A673 (cell line): ENCODE results near the gene CAMK2A. TPM values are rescaled to one million over a fixed set of nuclear protein-coding genes. Genes with fewer than 3 reads are reported as not detected.

Experiments used
- BruUV-seq: library from RNA; stranded (reverse); fragments of 400-500 nt; replicated peaks from 2 replicates; lab custom pipeline; 2021; lab: Mats Ljungman, UMichigan
- CTCF ChIA-PET: fragments of 300-600 bp; sonication (Branson Sonifier 250); formaldehyde crosslinking; loops from one replicate; lab custom pipeline; 2022; ENCODE audit warnings: antibody characterized with exemption; lab: Charles Lee
- POLR2A ChIA-PET: fragments of 300-600 bp; sonication (Branson Sonifier 250); formaldehyde crosslinking; loops from one replicate; lab custom pipeline; 2022; ENCODE audit warnings: antibody characterized with exemption; ENCODE audit not compliant: low non-redundant PET; lab: Charles Lee
- DNase-seq: peaks from one replicate; pipeline ENCODE4 v3.0.0-alpha.2; 2015; ENCODE audit warnings: low spot score
- H3K27ac ChIP-seq: fragments of 200-600 bp; sonication (generic); 2 replicates; pipeline ENCODE4 v1.5.1; 2016; ENCODE audit warnings: mixed run types, low read depth, mild to moderate bottlenecking, mixed read lengths, antibody characterized with exemption, low read length; ENCODE audit not compliant: poor library complexity, severe bottlenecking
- H3K27me3 ChIP-seq: fragments of 200-600 bp; sonication (generic); replicated peaks from 2 replicates; pipeline ENCODE4 v1.6.1; 2017; ENCODE audit warnings: mixed run types, low read depth, mild to moderate bottlenecking, mixed read lengths, antibody characterized with exemption, low read length; ENCODE audit not compliant: insufficient read depth, poor library complexity
- H3K36me3 ChIP-seq: fragments of 200-600 bp; sonication (generic); 2 replicates; pipeline ENCODE4 v1.6.1; 2016; ENCODE audit warnings: mixed run types, mild to moderate bottlenecking, mixed read lengths, antibody characterized with exemption, low read length; ENCODE audit not compliant: insufficient read depth, poor library complexity, severe bottlenecking
- H3K4me1 ChIP-seq: fragments of 200-600 bp; sonication (generic); 2 replicates; pipeline ENCODE4 v1.6.1; 2017; ENCODE audit warnings: mixed run types, mild to moderate bottlenecking, mixed read lengths, antibody characterized with exemption, low read length; ENCODE audit not compliant: insufficient read depth, poor library complexity, severe bottlenecking
- H3K4me3 ChIP-seq: fragments of 200-600 bp; sonication (generic); 2 replicates; pipeline ENCODE4 v1.5.1; 2016; ENCODE audit warnings: low read depth, mixed run types, mild to moderate bottlenecking, mixed read lengths, low read length; ENCODE audit not compliant: poor library complexity, severe bottlenecking
- H3K9me3 ChIP-seq: fragments of 200-600 bp; sonication (generic); 2 replicates; pipeline ENCODE4 v1.6.1; 2016; ENCODE audit warnings: mixed run types, low read depth, mild to moderate bottlenecking, mixed read lengths, antibody characterized with exemption, low read length; ENCODE audit not compliant: poor library complexity, severe bottlenecking
- CTCF ChIP-seq: fragments of 300-800, 200-600 bp; sonication (generic); conservative IDR thresholded peaks from 2 replicates; pipeline ENCODE4 v1.5.1; 2017; ENCODE audit warnings: low read depth, mild to moderate bottlenecking, antibody characterized with exemption, low read length, moderate library complexity, mixed read lengths
- EZH2 ChIP-seq: fragments of 200-600 bp; sonication (generic); IDR thresholded peaks from 2 replicates; pipeline ENCODE4 v1.6.1; 2017; ENCODE audit warnings: borderline replicate concordance, low read depth, mild to moderate bottlenecking, mixed read lengths, antibody characterized with exemption, low read length; ENCODE audit not compliant: poor library complexity, severe bottlenecking
- intact Hi-C: fragments of 100-400 bp; cut with micrococcal nuclease; formaldehyde crosslinking; loops from one replicate; pipeline ENCODE4 v1.10.0; 2022; ENCODE audit not compliant: unreplicated experiment
- total RNA-seq: library from RNA; stranded (reverse); gene quantifications from 2 replicates; pipeline ENCODE4 v1.2.3, GENCODE V29; 2021

The CAMK2A gene
- total RNA-seq, 1 experiment from 2014 or later, result not detected

GRCh38 chr5:150245808-150246207, 43.8 kb downstream of the CAMK2A start:
- ChIA-PET POLR2A (no interaction called here), CTCF (no interaction called here)
- H3K27ac ChIP-seq, result no peak overlapping the region
- BruUV-seq, result no TSS peak
- no peaks in the 10 kb centered on the region for H3K27me3 ChIP-seq
- no peaks in the 10 kb centered on the region for H3K4me1 ChIP-seq
- H3K36me3 ChIP-seq, result no peaks in the 10 kb centered on the region
- no peak overlapping the region for H3K4me3 ChIP-seq
- intact Hi-C loops, result no loop called here
- TF ChIP-seq CTCF (no peak), EZH2 (no peak)
- no peak for DNase-seq
- no peaks in the 10 kb centered on the region for H3K9me3 ChIP-seq

- no peak overlapping the region for H3K27ac ChIP-seq
- H3K4me1 ChIP-seq, result no peaks in the 10 kb centered on the region
- H3K27me3 ChIP-seq, result no peaks in the 10 kb centered on the region
- ChIA-PET CTCF (no interaction called here), POLR2A (no interaction called here)
- no TSS peak for BruUV-seq
- H3K9me3 ChIP-seq, result no peaks in the 10 kb centered on the region
- no peak overlapping the region for H3K4me3 ChIP-seq
- H3K36me3 ChIP-seq, result no peaks in the 10 kb centered on the region
- no peak for TF ChIP-seq EZH2
- TF ChIP-seq CTCF, result no peak
- DNase-seq, result no peak
- intact Hi-C loops, result no loop called here
Measured at GRCh38 chr5:150245111-150245789, 44.3 kb downstream of the CAMK2A start.

- TF ChIP-seq CTCF (no peak), EZH2 (no peak)
- DNase-seq, result no peak
- POLR2A ChIA-PET, result no interaction called here
- BruUV-seq, result no TSS peak
- Histone ChIP-seq H3K27ac (no peak overlapping the region), H3K4me3 (no peak overlapping the region), H3K4me1 (no peaks in the 10 kb centered on the region), H3K9me3 (no peaks in the 10 kb centered on the region), H3K36me3 (no peaks in the 10 kb centered on the region), H3K27me3 (no peaks in the 10 kb centered on the region)
- CTCF ChIA-PET, result no interaction called here
- intact Hi-C loops, result no loop called here
Measured at GRCh38 chr5:150244209-150244608, 45.4 kb downstream of the CAMK2A start.
